PC-9 (cell line): ENCODE results near the gene KIF6. TPM values are rescaled to one million over a fixed set of nuclear protein-coding genes. Genes with fewer than 3 reads are reported as not detected.

ENCODE experiments used
- BruUV-seq: library from RNA; stranded (reverse); fragments of 400-500 nt; replicated peaks from 2 replicates; lab custom pipeline; 2021; lab: Mats Ljungman, UMichigan
- CTCF ChIA-PET: fragments of 300-600 bp; sonication (Branson Sonifier 250); formaldehyde crosslinking; loops from one replicate; lab custom pipeline; 2022; ENCODE audit warnings: antibody characterized with exemption; lab: Charles Lee
- POLR2A ChIA-PET: fragments of 300-600 bp; sonication (Branson Sonifier 250); formaldehyde crosslinking; loops from one replicate; lab custom pipeline; 2022; ENCODE audit warnings: antibody characterized with exemption; ENCODE audit not compliant: unreplicated experiment; lab: Charles Lee
- DNase-seq, 2 experiments: peaks; one replicate each; pipeline versions ENCODE4 v3.0.0 to v3.0.0-alpha.2; 2015 to 2022; ENCODE audit warnings: mixed read lengths in 1 of 2
- H2AFZ ChIP-seq: fragments of 200-600 bp; sonication (generic); 2 replicates; pipeline ENCODE4 v1.8.1; 2017; ENCODE audit warnings: antibody characterized with exemption
- H3F3A ChIP-seq: fragments of 200-600 bp; sonication (generic); 2 replicates; pipeline ENCODE4 v1.8.1; 2017; ENCODE audit warnings: antibody characterized with exemption, mild to moderate bottlenecking, low read depth; ENCODE audit not compliant: insufficient read depth
- H3K27ac ChIP-seq: fragments of 200-600 bp; sonication (generic); 2 replicates; pipeline ENCODE4 v1.6.1; 2016; ENCODE audit warnings: mixed run types
- H3K27me3 ChIP-seq: fragments of 200-600 bp; sonication (generic); 2 replicates; pipeline ENCODE4 v1.6.1; 2016; ENCODE audit warnings: low read depth, mixed run types; ENCODE audit not compliant: insufficient read depth
- H3K36me3 ChIP-seq: fragments of 200-600 bp; sonication (generic); 2 replicates; pipeline ENCODE4 v1.6.1; 2016; ENCODE audit warnings: low read depth, mixed run types
- H3K4me1 ChIP-seq: fragments of 200-600 bp; sonication (generic); replicated peaks from 2 replicates; pipeline ENCODE4 v1.6.1; 2016; ENCODE audit warnings: mixed run types; ENCODE audit not compliant: insufficient read depth
- H3K4me2 ChIP-seq: fragments of 200-600 bp; sonication (generic); 2 replicates; pipeline ENCODE4 v1.6.1; 2017; ENCODE audit warnings: mixed run types
- H3K4me3 ChIP-seq: fragments of 200-600 bp; sonication (generic); 2 replicates; pipeline ENCODE4 v1.6.1; 2016; ENCODE audit warnings: mixed run types
- H3K79me2 ChIP-seq: fragments of 200-600 bp; sonication (generic); 2 replicates; pipeline ENCODE4 v1.6.1; 2017; ENCODE audit warnings: low read depth, mixed run types
- H3K9me2 ChIP-seq: fragments of 200-600 bp; sonication (generic); 2 replicates; pipeline ENCODE4 v1.8.1; 2017; ENCODE audit warnings: mild to moderate bottlenecking; ENCODE audit not compliant: insufficient read depth
- H3K9me3 ChIP-seq: fragments of 200-600 bp; sonication (generic); 2 replicates; pipeline ENCODE4 v1.8.1; 2016; ENCODE audit warnings: low read depth; ENCODE audit not compliant: insufficient read depth
- H4K20me1 ChIP-seq: fragments of 200-600 bp; sonication (generic); 2 replicates; pipeline ENCODE4 v1.8.1; 2017; ENCODE audit not compliant: insufficient read depth
- EZH2 ChIP-seq: fragments of 200-600 bp; sonication (generic); IDR thresholded peaks from 2 replicates; pipeline ENCODE4 v1.8.0; 2017; ENCODE audit warnings: antibody characterized with exemption, low read depth
- intact Hi-C: fragments of 100-400 bp; cut with micrococcal nuclease; formaldehyde crosslinking; loops from one replicate; pipeline ENCODE4 v1.10.0; 2022; ENCODE audit not compliant: unreplicated experiment
- total RNA-seq: library from RNA; stranded (reverse); gene quantifications from 2 replicates; pipeline ENCODE4 v1.2.3, GENCODE V29; 2021
- TF ChIP-seq, protein P1 (sequence below): fragments of 200-600 bp; sonication (generic); conservative IDR thresholded peaks from 2 replicates; pipeline ENCODE4 v1.6.1; 2017; ENCODE audit warnings: mixed run types, antibody characterized with exemption, mild to moderate bottlenecking, moderate library complexity

KIF6 gene
- total RNA-seq, 1 experiment from 2014 or later: not detected

DNA sequence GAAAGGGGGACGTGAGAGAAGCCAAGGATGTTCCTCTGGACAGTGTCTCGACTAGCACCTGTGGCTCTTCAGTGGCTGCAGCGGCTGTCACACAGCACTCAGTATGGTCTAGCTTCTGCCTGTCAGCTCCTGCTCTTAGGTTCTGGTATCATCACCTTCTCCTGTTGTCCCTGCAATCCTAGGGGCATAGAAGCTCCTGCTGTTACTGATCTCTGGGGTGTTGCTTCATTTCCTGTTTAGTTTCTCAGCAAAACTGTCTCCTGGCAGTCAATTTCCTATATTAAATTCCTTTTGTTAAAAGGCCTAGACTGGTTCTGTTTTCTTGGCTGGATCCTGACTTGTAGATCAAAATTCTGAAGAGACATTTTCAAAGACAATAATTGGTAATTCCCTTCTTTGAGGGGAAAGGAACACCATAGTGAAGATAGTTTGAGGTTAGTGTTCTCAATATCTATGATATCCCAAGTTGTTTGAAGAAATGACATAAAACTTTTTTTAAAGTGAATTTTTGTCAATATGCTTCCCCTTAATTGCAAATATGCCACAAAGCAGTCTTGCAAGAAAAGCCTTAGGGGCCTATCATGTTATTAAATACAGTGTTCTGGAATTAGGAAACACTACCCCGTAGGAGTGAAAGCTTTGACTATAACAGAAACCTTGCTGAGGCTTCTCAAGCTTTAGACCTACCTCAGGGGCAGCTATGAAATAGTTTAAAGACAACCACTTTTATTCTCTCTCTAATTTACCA, 148.5 kb downstream of the KIF6 start:
- no peak for TF ChIP-seq EZH2
- TF ChIP-seq, protein P1, sequence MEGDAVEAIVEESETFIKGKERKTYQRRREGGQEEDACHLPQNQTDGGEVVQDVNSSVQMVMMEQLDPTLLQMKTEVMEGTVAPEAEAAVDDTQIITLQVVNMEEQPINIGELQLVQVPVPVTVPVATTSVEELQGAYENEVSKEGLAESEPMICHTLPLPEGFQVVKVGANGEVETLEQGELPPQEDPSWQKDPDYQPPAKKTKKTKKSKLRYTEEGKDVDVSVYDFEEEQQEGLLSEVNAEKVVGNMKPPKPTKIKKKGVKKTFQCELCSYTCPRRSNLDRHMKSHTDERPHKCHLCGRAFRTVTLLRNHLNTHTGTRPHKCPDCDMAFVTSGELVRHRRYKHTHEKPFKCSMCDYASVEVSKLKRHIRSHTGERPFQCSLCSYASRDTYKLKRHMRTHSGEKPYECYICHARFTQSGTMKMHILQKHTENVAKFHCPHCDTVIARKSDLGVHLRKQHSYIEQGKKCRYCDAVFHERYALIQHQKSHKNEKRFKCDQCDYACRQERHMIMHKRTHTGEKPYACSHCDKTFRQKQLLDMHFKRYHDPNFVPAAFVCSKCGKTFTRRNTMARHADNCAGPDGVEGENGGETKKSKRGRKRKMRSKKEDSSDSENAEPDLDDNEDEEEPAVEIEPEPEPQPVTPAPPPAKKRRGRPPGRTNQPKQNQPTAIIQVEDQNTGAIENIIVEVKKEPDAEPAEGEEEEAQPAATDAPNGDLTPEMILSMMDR: no peak
- H3K27ac ChIP-seq: no peak overlapping the region
- no peaks in the 10 kb centered on the region for H3K36me3 ChIP-seq
- H3K27me3 ChIP-seq: peaks cover 47% of the 10 kb centered on the region
- no peaks in the 10 kb centered on the region for H3K9me3 ChIP-seq
- H3K9me2 ChIP-seq: no peaks in the 10 kb centered on the region
- no peaks in the 10 kb centered on the region for H3K79me2 ChIP-seq
- H3K4me1 ChIP-seq: no peaks in the 10 kb centered on the region
- POLR2A ChIA-PET: no interaction called here
- no TSS peak for BruUV-seq
- no peak overlapping the region for H3K4me3 ChIP-seq
- CTCF ChIA-PET: no interaction called here
- no peaks in the 10 kb centered on the region for H3F3A ChIP-seq
- H4K20me1 ChIP-seq: no peaks in the 10 kb centered on the region
- intact Hi-C loops: no loop called here
- H2AFZ ChIP-seq: no peak overlapping the region
- no peak for DNase-seq
- H3K4me2 ChIP-seq: no peak overlapping the region

DNA sequence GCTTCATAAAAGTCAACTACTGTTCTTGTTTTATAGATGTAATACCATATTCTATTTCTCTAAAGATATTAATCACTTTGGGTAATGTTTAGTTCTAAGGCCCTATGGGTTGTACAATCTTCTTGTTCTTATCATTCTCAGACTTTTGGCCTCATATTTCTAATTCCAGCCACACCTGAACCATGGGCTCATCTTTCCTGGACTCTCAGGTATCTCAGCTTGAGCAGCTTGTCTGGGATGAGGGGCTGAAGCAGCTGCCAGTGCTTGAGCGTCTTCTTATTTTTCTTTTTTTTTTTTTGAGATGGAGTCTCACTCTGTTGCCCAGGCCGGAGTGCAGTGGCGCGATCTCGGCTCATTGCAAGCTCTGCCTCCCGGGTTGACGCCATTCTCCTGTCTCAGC, 150.2 kb downstream of the KIF6 start:
- H3K4me2 ChIP-seq: no peak overlapping the region
- intact Hi-C loops: no loop called here
- no peaks in the 10 kb centered on the region for H3K36me3 ChIP-seq
- H3K9me3 ChIP-seq: no peaks in the 10 kb centered on the region
- H3K27ac ChIP-seq: no peak overlapping the region
- H3K4me3 ChIP-seq: no peak overlapping the region
- no peaks in the 10 kb centered on the region for H3K79me2 ChIP-seq
- ChIA-PET POLR2A (no interaction called here), CTCF (no interaction called here)
- no peaks in the 10 kb centered on the region for H4K20me1 ChIP-seq
- H3K27me3 ChIP-seq: peaks cover 43% of the 10 kb centered on the region
- no TSS peak for BruUV-seq
- H3F3A ChIP-seq: no peaks in the 10 kb centered on the region
- TF ChIP-seq, protein P1: no peak
- TF ChIP-seq EZH2: no peak
- no peaks in the 10 kb centered on the region for H3K4me1 ChIP-seq
- DNase-seq: no peak
- H3K9me2 ChIP-seq: no peaks in the 10 kb centered on the region
- no peak overlapping the region for H2AFZ ChIP-seq

DNA sequence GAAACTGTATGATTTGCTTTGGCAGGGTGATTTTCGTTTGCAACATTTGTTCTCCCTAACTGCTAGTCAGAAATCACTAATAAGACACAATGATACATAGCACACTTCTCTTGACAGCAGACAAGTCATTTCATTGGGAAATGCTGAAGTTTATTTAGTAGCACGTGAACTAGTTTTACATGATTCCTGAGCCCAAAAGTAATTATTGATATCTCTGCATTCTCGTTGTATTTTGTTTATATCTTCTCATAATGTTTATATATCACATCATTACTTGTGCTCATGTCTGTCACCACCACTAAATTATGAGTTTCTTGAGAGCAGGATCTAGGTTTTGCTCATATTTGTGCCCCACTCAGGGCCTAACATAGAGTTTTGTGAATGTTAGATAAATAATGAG, 151.7 kb downstream of the KIF6 start:
- POLR2A ChIA-PET: no interaction called here
- Histone ChIP-seq H3K4me2 (no peak overlapping the region), H3K27me3 (peaks cover 38% of the 10 kb centered on the region), H4K20me1 (no peaks in the 10 kb centered on the region), H3F3A (no peaks in the 10 kb centered on the region), H3K27ac (no peak overlapping the region), H3K4me3 (no peak overlapping the region), H3K9me2 (no peaks in the 10 kb centered on the region), H3K36me3 (no peaks in the 10 kb centered on the region), H2AFZ (no peak overlapping the region), H3K9me3 (no peaks in the 10 kb centered on the region), H3K79me2 (no peaks in the 10 kb centered on the region), H3K4me1 (no peaks in the 10 kb centered on the region)
- TF ChIP-seq, protein P1: no peak
- no peak for TF ChIP-seq EZH2
- intact Hi-C loops: no loop called here
- CTCF ChIA-PET: no interaction called here
- DNase-seq: no peak
- no TSS peak for BruUV-seq
